Stimulated activated CD4-positive, alpha-beta T cell treated with anti-CD3 and anti-CD28 coated beads, Interleukin-1b, Interleukin-23, amount 100 ng/mL, for 48 hours (primary cell): Measurements from ENCODE around the gene HEMGN.
"Not testable (repeated sequence)": the region's sequence is repeated elsewhere in the genome, so short reads cannot be mapped to it uniquely, and the experiment has no call there.

ENCODE experiments used
- DNase-seq: peaks from one replicate; pipeline ENCODE4 v3.0.0-alpha.2; 2020

The HEMGN gene

GRCh38 chr9:97938081-97938644 lies at the start of gene HEMGN:
TSS of gene HEMGN (minus strand) at chr9:97938172. CDS start at chr9:97938136, 36 bp downstream.
- DNase-seq = peak; percentile 14

- no peak for DNase-seq
Observed at GRCh38 chr9:97987487-97987886, 49.5 kb upstream of the HEMGN start.

GRCh38 chr9:97985058-97985861 lies 47.3 kb upstream of the HEMGN start:
- peak; percentile 45 for DNase-seq

- DNase-seq = peak; percentile 84
Observed at GRCh38 chr9:97984188-97985057, 46.5 kb upstream of the HEMGN start.

GRCh38 chr9:97983589-97984187 lies 45.7 kb upstream of the HEMGN start:
- DNase-seq = peak; percentile 51

- DNase-seq = peak; percentile 96
Observed at GRCh38 chr9:97982683-97983588, 45.0 kb upstream of the HEMGN start, which contains the start of gene ANP32B. TSS of gene ANP32B (plus strand) at chr9:97983341. CDS start at chr9:97983556, 215 bp downstream.

GRCh38 chr9:97981846-97982682 lies 44.1 kb upstream of the HEMGN start:
- DNase-seq = no peak

GRCh38 chr9:97980918-97981845 lies 43.2 kb upstream of the HEMGN start:
- no peak for DNase-seq

- DNase-seq = no peak
Observed at GRCh38 chr9:97980479-97980803, 42.5 kb upstream of the HEMGN start.

- DNase-seq = no peak
Observed at GRCh38 chr9:97979788-97980478, 42.0 kb upstream of the HEMGN start.

- no peak for DNase-seq
Observed at GRCh38 chr9:97978371-97979130, 40.6 kb upstream of the HEMGN start.

GRCh38 chr9:97976633-97977032 lies 38.7 kb upstream of the HEMGN start:
- DNase-seq = not testable (repeated sequence)

- DNase-seq = no peak
Observed at GRCh38 chr9:97975376-97975775, 37.4 kb upstream of the HEMGN start.

- no peak for DNase-seq
Observed at GRCh38 chr9:97972753-97973152, 34.8 kb upstream of the HEMGN start.

GRCh38 chr9:97970165-97970564 lies 32.2 kb upstream of the HEMGN start:
- no peak for DNase-seq

- DNase-seq = no peak
Observed at GRCh38 chr9:97969014-97969413, 31.0 kb upstream of the HEMGN start.

GRCh38 chr9:97966493-97966892 lies 28.5 kb upstream of the HEMGN start:
- no peak for DNase-seq

- DNase-seq = no peak
Observed at GRCh38 chr9:97964901-97965300, 26.9 kb upstream of the HEMGN start.

- DNase-seq = no peak
Observed at GRCh38 chr9:97963232-97963631, 25.3 kb upstream of the HEMGN start.
